Measurements from ENCODE around the gene MOSMO. TPM values are rescaled to one million over a fixed set of nuclear protein-coding genes. Genes with fewer than 3 reads are reported as not detected.
"Not testable (repeated sequence)": the region's sequence is repeated elsewhere in the genome, so short reads cannot be mapped to it uniquely, and the experiment has no call there.

Gene MOSMO
- total and polyA plus RNA-seq, 10 of the 15 experiments (the other 5 are each of a cell fraction or from before 2014, with no cell fraction given), result 1.7 to 26.7 (median 12.2) TPM

DNA sequence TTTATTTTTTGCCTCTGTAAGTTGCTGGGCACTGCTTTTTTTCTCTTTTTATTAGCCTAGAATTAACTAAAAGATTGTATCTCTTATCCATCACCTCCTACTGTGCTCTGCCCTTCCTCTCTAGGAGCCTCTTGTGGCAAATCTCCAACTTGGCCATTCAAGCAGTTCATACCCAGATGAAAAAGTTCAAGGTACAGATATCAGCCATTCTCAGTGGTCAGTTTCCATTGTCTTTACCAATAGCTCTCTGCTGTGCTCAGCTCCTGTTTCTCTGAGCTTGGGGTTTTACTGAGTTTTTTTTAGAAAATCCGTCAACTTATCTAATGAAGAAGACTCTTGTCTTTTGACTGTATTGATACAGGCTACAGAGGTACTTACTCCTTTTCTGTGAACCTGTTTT lies 15.6 kb downstream of the MOSMO start:
- WGBS (ENCODE audit: insufficient coverage, insufficient replicate concordance, low lambda C conversion rate, missing lambda C conversion rate), result 4% methylated on average over 1 of the region's 1 CpG
- H4K20me1 ChIP-seq (ENCODE audit: control insufficient read depth, insufficient read depth), result no peaks in the 10 kb centered on the region
- peaks cover 23% of the 10 kb centered on the region for H3K4me1 ChIP-seq (ENCODE audit: control insufficient read depth, insufficient read depth, low read length)
- H3K4me3 ChIP-seq, result no peak overlapping the region
- no peak overlapping the region; the same call in 1 of the 2 replicates for H3K4me2 ChIP-seq (ENCODE audit: control insufficient read depth, insufficient read depth)
- TF ChIP-seq, protein P1, sequence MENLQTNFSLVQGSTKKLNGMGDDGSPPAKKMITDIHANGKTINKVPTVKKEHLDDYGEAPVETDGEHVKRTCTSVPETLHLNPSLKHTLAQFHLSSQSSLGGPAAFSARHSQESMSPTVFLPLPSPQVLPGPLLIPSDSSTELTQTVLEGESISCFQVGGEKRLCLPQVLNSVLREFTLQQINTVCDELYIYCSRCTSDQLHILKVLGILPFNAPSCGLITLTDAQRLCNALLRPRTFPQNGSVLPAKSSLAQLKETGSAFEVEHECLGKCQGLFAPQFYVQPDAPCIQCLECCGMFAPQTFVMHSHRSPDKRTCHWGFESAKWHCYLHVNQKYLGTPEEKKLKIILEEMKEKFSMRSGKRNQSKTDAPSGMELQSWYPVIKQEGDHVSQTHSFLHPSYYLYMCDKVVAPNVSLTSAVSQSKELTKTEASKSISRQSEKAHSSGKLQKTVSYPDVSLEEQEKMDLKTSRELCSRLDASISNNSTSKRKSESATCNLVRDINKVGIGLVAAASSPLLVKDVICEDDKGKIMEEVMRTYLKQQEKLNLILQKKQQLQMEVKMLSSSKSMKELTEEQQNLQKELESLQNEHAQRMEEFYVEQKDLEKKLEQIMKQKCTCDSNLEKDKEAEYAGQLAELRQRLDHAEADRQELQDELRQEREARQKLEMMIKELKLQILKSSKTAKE (IDR thresholded peaks at IDR 0.05; ENCODE audit: low read depth, poor library complexity, severe bottlenecking), result peak; percentile 27
- TF ChIP-seq MEF2A (IDR thresholded peaks at IDR 0.05; ENCODE audit: insufficient read depth, low read depth, low read length), result 0 out of 2 replicates have a peak, but pooled peaks have one; percentile 39
- TF ChIP-seq EP300 (IDR thresholded peaks at IDR 0.05; ENCODE audit: borderline replicate concordance in 1 of 2, control insufficient read depth in 1 of 2, low read depth in 2 of 2, low read length in 2 of 2), result peak in 1 of 2 experiments; percentile 28; a peak in 1 of 4 replicates
- TF ChIP-seq TCF7 (IDR thresholded peaks at IDR 0.05; ENCODE audit: borderline replicate concordance), result 0 out of 2 replicates have a peak, but pooled peaks have one; percentile 30
- TF ChIP-seq STAT3 (IDR thresholded peaks at IDR 0.05; ENCODE audit: low read depth, low read length), result no peak
- peak in 1 of 2 experiments; percentile 19; a peak in 2 of 4 replicates for TF ChIP-seq IKZF2 (IDR thresholded peaks at IDR 0.05)
- TF ChIP-seq ZNF622 (IDR thresholded peaks at IDR 0.05), result no peak
- TF ChIP-seq JUNB (IDR thresholded peaks at IDR 0.05), result peak; percentile 38; the same call in 1 of the 2 replicates
- 0 out of 2 replicates have a peak, but pooled peaks have one; percentile 21 for TF ChIP-seq ATF7 (IDR thresholded peaks at IDR 0.05; ENCODE audit: low read depth)
- no peak for TF ChIP-seq SRF (IDR thresholded peaks at IDR 0.05; ENCODE audit: low read depth in 2 of 2, low read length in 2 of 2)
- peak; percentile 40; the same call in 1 of the 2 replicates for TF ChIP-seq ZNF384 (IDR thresholded peaks at IDR 0.05; ENCODE audit: borderline replicate concordance, low read depth, low read length)
- TF ChIP-seq NFIC (IDR thresholded peaks at IDR 0.05; ENCODE audit: low read depth, low read length), result peak; percentile 33; the same call in 1 of the 2 replicates
- peak; percentile 75 for TF ChIP-seq RUNX3 (IDR thresholded peaks at IDR 0.05; ENCODE audit: low read length)
- POLR2A ChIA-PET, result interaction anchor here (1.4 to 2.4 kb wide), 3 partner anchors 8 to 27 kb away, joined by 3 to 11 read pairs (median 4); no protein-coding TSS in a partner anchor
- DNase-seq (ENCODE audit: low read depth, low spot score) (peak; percentile 44), FAIRE-seq (peak; percentile 18), ATAC-seq (peak; percentile 94)
- H3K9ac ChIP-seq (ENCODE audit: control insufficient read depth, insufficient read depth, low read length), result no peak overlapping the region
- H3K27ac ChIP-seq (ENCODE audit: control insufficient read depth, insufficient read depth), result no peak overlapping the region
- CTCF ChIA-PET, result interaction anchor here (1.0 to 1.5 kb wide), 5 partner anchors 8 to 165 kb away, joined by 3 to 6 read pairs (median 3); no protein-coding TSS in a partner anchor
- H2AFZ ChIP-seq (ENCODE audit: control insufficient read depth, low read depth, low read length), result no peak overlapping the region
- intact Hi-C loops (cut with micrococcal nuclease; ENCODE audit: unreplicated experiment), result no loop called here
- H3K36me3 ChIP-seq (ENCODE audit: control insufficient read depth in 2 of 2, insufficient read depth in 2 of 2, low read length in 1 of 2), result no peaks in the 10 kb centered on the region
- BruUV-seq (replicated peaks), result no TSS peak
- H3K79me2 ChIP-seq (ENCODE audit: control insufficient read depth, insufficient read depth, low read length), result peaks cover 4% of the 10 kb centered on the region
- in situ Hi-C loops (cut with MboI), result no loop called here
- H3K27me3 ChIP-seq (replicated peaks in 1 of 2; ENCODE audit: control insufficient read depth in 2 of 2, insufficient read depth in 2 of 2, low read length in 1 of 2), result no peaks in the 10 kb centered on the region
- no peaks in the 10 kb centered on the region for H3K9me3 ChIP-seq (replicated peaks; ENCODE audit: control insufficient read depth, insufficient read depth, low read length)
- RAD21 ChIA-PET (ENCODE audit: unreplicated experiment), result interaction anchor here (0.6 to 1.4 kb wide), 12 partner anchors 12 to 196 kb away, joined by 3 to 10 read pairs (median 4); partner anchors contain the start of gene MOSMO
- SMC1A ChIA-PET (ENCODE audit: uncharacterized antibody, unreplicated experiment), result interaction anchor here (0.7 to 2.2 kb wide), 11 partner anchors 9 to 49 kb away, joined by 3 to 11 read pairs (median 4); no protein-coding TSS in a partner anchor

DNA sequence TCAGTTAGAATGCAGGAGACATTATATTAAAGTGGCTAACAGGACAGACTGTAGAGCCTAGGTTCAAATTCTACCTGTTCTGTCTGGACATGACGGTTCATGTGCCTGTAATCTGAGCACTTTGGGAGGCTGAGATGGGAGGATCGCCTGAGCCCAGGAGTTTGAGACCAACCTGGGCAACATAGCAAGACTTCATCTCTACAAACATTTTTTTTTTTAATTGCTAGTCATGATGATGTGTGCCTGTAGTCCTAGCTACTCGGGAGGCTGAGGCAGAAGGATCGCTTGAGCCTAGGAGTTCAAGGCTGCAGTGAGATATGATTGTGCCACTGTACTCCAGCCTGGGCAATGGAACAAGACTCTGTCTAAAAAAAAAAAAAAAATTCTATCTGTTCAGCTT lies 16.9 kb downstream of the MOSMO start:
- not testable (repeated sequence) for BruUV-seq (replicated peaks)

More for the DNA sequence above, 16.9 kb downstream of the MOSMO start:
- DNase-seq (ENCODE audit: low read depth, low spot score); ATAC-seq; in situ Hi-C loops (cut with MboI); H3K4me3 ChIP-seq; H4K20me1 ChIP-seq (ENCODE audit: control insufficient read depth, insufficient read depth); H3K4me2 ChIP-seq (ENCODE audit: control insufficient read depth, insufficient read depth); H2AFZ ChIP-seq (ENCODE audit: control insufficient read depth, low read depth, low read length); H3K79me2 ChIP-seq (ENCODE audit: control insufficient read depth, insufficient read depth, low read length); FAIRE-seq; H3K9me3 ChIP-seq (replicated peaks; ENCODE audit: control insufficient read depth, insufficient read depth, low read length); intact Hi-C loops (cut with micrococcal nuclease; ENCODE audit: unreplicated experiment); H3K27me3 ChIP-seq (replicated peaks in 1 of 2; ENCODE audit: control insufficient read depth in 2 of 2, insufficient read depth in 2 of 2, low read length in 1 of 2); H3K9ac ChIP-seq (ENCODE audit: control insufficient read depth, insufficient read depth, low read length); H3K27ac ChIP-seq (ENCODE audit: control insufficient read depth, insufficient read depth); H3K36me3 ChIP-seq (ENCODE audit: control insufficient read depth in 2 of 2, insufficient read depth in 2 of 2, low read length in 1 of 2): not testable (repeated sequence)
- peaks cover 23% of the 10 kb centered on the region for H3K4me1 ChIP-seq (ENCODE audit: control insufficient read depth, insufficient read depth, low read length)
- ChIA-PET POLR2A (interaction anchor here (0.9 to 4.1 kb wide), 4 partner anchors 9 to 26 kb away, joined by 3 to 33 read pairs (median 5); partner anchors contain the start of gene MOSMO), RAD21 (ENCODE audit: unreplicated experiment) (interaction anchor here (0.6 to 4.3 kb wide), 5 partner anchors 13 to 53 kb away, joined by 3 to 27 read pairs (median 7); partner anchors contain the start of gene MOSMO), SMC1A (ENCODE audit: uncharacterized antibody, unreplicated experiment) (interaction anchor here (0.7 to 4.5 kb wide), 8 partner anchors 9 to 53 kb away, joined by 3 to 36 read pairs (median 4); partner anchors contain the start of gene MOSMO), CTCF (interaction anchor here (1.1 to 5.8 kb wide), 7 partner anchors 16 to 164 kb away, joined by 3 to 51 read pairs (median 4); partner anchors contain the start of gene MOSMO)
- 98% methylated on average over 4 of the region's 4 CpGs for WGBS (ENCODE audit: insufficient coverage, insufficient replicate concordance, low lambda C conversion rate, missing lambda C conversion rate)
